GM21619 (cell line): Measurements from ENCODE around the gene DUSP6.

ENCODE experiments used
- ATAC-seq: cut with Tn5 transposase; IDR thresholded peaks from one replicate; pipeline ENCODE4 v1.9.1; 2021; ENCODE audit not compliant: unreplicated experiment

Gene DUSP6

GRCh38 chr12:89352492-89353187 lies at the start of gene DUSP6:
TSS of gene DUSP6 (minus strand) at chr12:89352501. CDS start at chr12:89352039, 462 bp downstream.
- ATAC-seq, result peak; percentile 41

GRCh38 chr12:89401433-89402058 lies 49.2 kb upstream of the DUSP6 start:
- ATAC-seq, result no peak

GRCh38 chr12:89400415-89400814 lies 48.1 kb upstream of the DUSP6 start:
- ATAC-seq, result no peak

GRCh38 chr12:89395712-89396111 lies 43.4 kb upstream of the DUSP6 start:
- no peak for ATAC-seq

GRCh38 chr12:89393551-89394121 lies 41.3 kb upstream of the DUSP6 start:
- no peak for ATAC-seq

GRCh38 chr12:89392391-89392790 lies 40.1 kb upstream of the DUSP6 start:
- ATAC-seq, result no peak

- ATAC-seq, result no peak
Measured at GRCh38 chr12:89391726-89392336, 39.5 kb upstream of the DUSP6 start.

- ATAC-seq, result no peak
Measured at GRCh38 chr12:89390802-89391673, 38.7 kb upstream of the DUSP6 start.

GRCh38 chr12:89389755-89390661 lies 37.7 kb upstream of the DUSP6 start:
- ATAC-seq, result peak; percentile 76

GRCh38 chr12:89386138-89386537 lies 33.8 kb upstream of the DUSP6 start:
- no peak for ATAC-seq

GRCh38 chr12:89384807-89385206 lies 32.5 kb upstream of the DUSP6 start:
- ATAC-seq, result no peak

- no peak for ATAC-seq
Measured at GRCh38 chr12:89384050-89384758, 31.9 kb upstream of the DUSP6 start.

GRCh38 chr12:89383235-89384049 lies 31.1 kb upstream of the DUSP6 start:
- no peak for ATAC-seq

- no peak for ATAC-seq
Measured at GRCh38 chr12:89382328-89382727, 30.0 kb upstream of the DUSP6 start.

- ATAC-seq, result no peak
Measured at GRCh38 chr12:89379839-89380467, 27.7 kb upstream of the DUSP6 start.

GRCh38 chr12:89379148-89379838 lies 27.0 kb upstream of the DUSP6 start:
- no peak for ATAC-seq

- ATAC-seq, result no peak
Measured at GRCh38 chr12:89376844-89377243, 24.5 kb upstream of the DUSP6 start.

GRCh38 chr12:89376202-89376529 lies 23.9 kb upstream of the DUSP6 start:
- ATAC-seq, result no peak
